Uterus (tissue), 2 donors: ENCODE results near the gene VEPH1.

Experiments used
- CTCF ChIP-seq, 4 experiments: fragments of 200-600 bp in 2 of 4; fragments of 450-650 bp in 2 of 4; sonication (generic) in 2 of 4; IDR thresholded peaks; one replicate each; pipeline ENCODE4 v1.5.1; 2016 to 2019; ENCODE audit warnings: antibody characterized with exemption in 4 of 4, mild to moderate bottlenecking in 2 of 4, moderate library complexity in 1 of 4
- POLR2A ChIP-seq, 2 donors: fragments of 450-650 bp; IDR thresholded peaks; one replicate each; pipeline ENCODE4 v1.6.1; 2016; ENCODE audit warnings: antibody characterized with exemption in 2 of 2, mild to moderate bottlenecking in 1 of 2, moderate library complexity in 1 of 2

GRCh38 chr3:157363393-157363792, 139.8 kb downstream of the VEPH1 start:
- TF ChIP-seq CTCF (IDR thresholded peaks at IDR 0.05) (no peak), POLR2A (IDR thresholded peaks at IDR 0.05) (no peak)
